ENCODE data around the gene ELMOD3.
"Not testable (repeated sequence)": the region's sequence is repeated elsewhere in the genome, so short reads cannot be mapped to it uniquely, and the experiment has no call there.

GRCh38 chr2:85414421-85414759 is 59.8 kb downstream of the ELMOD3 start:
- not testable (repeated sequence) for TF ChIP-seq CTCF, POLR2A (IDR thresholded peaks at IDR 0.05)

All from esophagus squamous epithelium (tissue), 4 donors.